GM23338 (cell line): ENCODE measurements around the gene PPP1R7. TPM values are rescaled to one million over a fixed set of nuclear protein-coding genes. Genes with fewer than 3 reads are reported as not detected.
A peak's percentile ranks its signal among the peaks of the same experiment; 100 is the strongest.

ENCODE experiments used
- ATAC-seq: fragments of 200-7000 bp; cut with Tn5 transposase; 3 replicates; pipeline ENCODE4 v1.9.1; 2020
- DNase-seq: peaks from one replicate; pipeline ENCODE4 v3.0.0-alpha.2; 2015; ENCODE audit warnings: low spot score
- H2AFZ ChIP-seq: fragments of 200-600 bp; sonication (generic); 2 replicates; pipeline ENCODE4 v1.8.0; 2016; ENCODE audit warnings: antibody characterized with exemption, mild to moderate bottlenecking, moderate library complexity
- H3F3A ChIP-seq: fragments of 200-600 bp; sonication (generic); replicated peaks from 2 replicates; pipeline ENCODE4 v1.8.0; 2017; ENCODE audit warnings: antibody characterized with exemption, mixed run types, low read depth
- H3K27ac ChIP-seq: fragments of 200-600 bp; sonication (generic); 2 replicates; pipeline ENCODE4 v1.6.1; 2016; ENCODE audit warnings: low read depth
- H3K27me3 ChIP-seq: fragments of 200-600 bp; sonication (generic); 2 replicates; pipeline ENCODE4 v1.8.0; 2016; ENCODE audit warnings: mild to moderate bottlenecking, mixed run types, moderate library complexity; ENCODE audit not compliant: insufficient read depth
- H3K36me3 ChIP-seq: fragments of 200-600 bp; sonication (generic); 2 replicates; pipeline ENCODE4 v1.8.0; 2016; ENCODE audit warnings: mild to moderate bottlenecking; ENCODE audit not compliant: insufficient read depth
- H3K4me1 ChIP-seq: fragments of 200-600 bp; sonication (generic); 2 replicates; pipeline ENCODE4 v1.8.0; 2016; ENCODE audit warnings: mild to moderate bottlenecking, moderate library complexity; ENCODE audit not compliant: insufficient read depth
- H3K4me2 ChIP-seq: fragments of 200-600 bp; sonication (generic); 2 replicates; pipeline ENCODE4 v1.7.1; 2017; ENCODE audit warnings: mixed run types
- H3K4me3 ChIP-seq: fragments of 200-600 bp; sonication (generic); 2 replicates; pipeline ENCODE4 v1.6.1; 2016; ENCODE audit warnings: mixed run types
- H3K79me2 ChIP-seq: fragments of 200-600 bp; sonication (generic); replicated peaks from 2 replicates; pipeline ENCODE4 v1.8.0; 2017; ENCODE audit warnings: mild to moderate bottlenecking; ENCODE audit not compliant: insufficient read depth
- H3K9me2 ChIP-seq: fragments of 200-600 bp; sonication (generic); 2 replicates; pipeline ENCODE4 v1.8.0; 2017; ENCODE audit not compliant: insufficient read depth
- H4K20me1 ChIP-seq: fragments of 200-600 bp; sonication (generic); replicated peaks from 2 replicates; pipeline ENCODE4 v1.8.0; 2017; ENCODE audit warnings: mild to moderate bottlenecking; ENCODE audit not compliant: insufficient read depth
- H3K27ac Mint-ChIP-seq: 2 replicates; pipeline ENCODE4 v1.8.0; 2020; ENCODE audit warnings: inconsistent platforms, mild to moderate bottlenecking, moderate library complexity, mixed read lengths
- H3K27me3 Mint-ChIP-seq: 3 replicates; pipeline ENCODE4 v1.8.0; 2022; ENCODE audit warnings: low read depth, mild to moderate bottlenecking, moderate library complexity, mixed read lengths, inconsistent platforms; ENCODE audit not compliant: insufficient read depth, poor library complexity
- H3K36me3 Mint-ChIP-seq: 3 replicates; pipeline ENCODE4 v1.8.0; 2021; ENCODE audit warnings: low read depth, mild to moderate bottlenecking, inconsistent platforms, moderate library complexity, mixed read lengths
- H3K4me1 Mint-ChIP-seq: 3 replicates; pipeline ENCODE4 v1.8.0; 2020; ENCODE audit warnings: mild to moderate bottlenecking, inconsistent platforms, mixed read lengths
- H3K4me3 Mint-ChIP-seq: 3 replicates; pipeline ENCODE4 v1.8.0; 2021; ENCODE audit warnings: moderate library complexity, mild to moderate bottlenecking, inconsistent platforms, mixed read lengths
- H3K9me3 Mint-ChIP-seq: 3 replicates; pipeline ENCODE4 v1.8.0; 2020; ENCODE audit warnings: moderate library complexity, mild to moderate bottlenecking, inconsistent platforms, mixed read lengths
- CREB1 ChIP-seq: fragments of 250-450 bp; sonication (Bioruptor Pico); IDR thresholded peaks from 2 replicates; pipeline ENCODE4 v1.5.0; 2020; ENCODE audit warnings: low read depth, mild to moderate bottlenecking, moderate library complexity
- EZH2 ChIP-seq: fragments of 200-600 bp; sonication (generic); IDR thresholded peaks from one replicate; pipeline ENCODE4 v1.8.0; 2017; ENCODE audit warnings: antibody characterized with exemption, mild to moderate bottlenecking, low read depth; ENCODE audit not compliant: unreplicated experiment
- EZH2phosphoT487 ChIP-seq: fragments of 200-600 bp; sonication (generic); IDR thresholded peaks from one replicate; pipeline ENCODE4 v1.8.1; 2018; ENCODE audit warnings: antibody characterized with exemption; ENCODE audit not compliant: unreplicated experiment
- JUNB ChIP-seq: IDR thresholded peaks from one replicate; pipeline ENCODE4 v1.6.1; 2016; ENCODE audit warnings: antibody characterized with exemption; ENCODE audit not compliant: unreplicated experiment
- NANOG ChIP-seq: IDR thresholded peaks from 2 replicates; pipeline ENCODE4 v1.6.1; 2016; ENCODE audit warnings: antibody characterized with exemption, borderline replicate concordance
- POLR2AphosphoS5 ChIP-seq: IDR thresholded peaks from 2 replicates; pipeline ENCODE4 v1.6.1; 2016; ENCODE audit warnings: antibody characterized with exemption, low read depth
- STAT1 ChIP-seq: IDR thresholded peaks from one replicate; pipeline ENCODE4 v1.6.1; 2016; ENCODE audit warnings: antibody characterized with exemption; ENCODE audit not compliant: unreplicated experiment
- ZNF114 ChIP-seq: fragments of 250-450 bp; sonication (Bioruptor Pico); IDR thresholded peaks from 2 replicates; pipeline ENCODE4 v1.5.0; 2020; ENCODE audit warnings: mild to moderate bottlenecking, moderate library complexity
- ZNF331 ChIP-seq: fragments of 250-450 bp; sonication (Bioruptor Pico); IDR thresholded peaks from 2 replicates; pipeline ENCODE4 v1.5.0; 2020; ENCODE audit warnings: low read depth, mild to moderate bottlenecking, moderate library complexity
- polyA plus RNA-seq: library from polyadenylated mRNA; unstranded; fragments of >200 nt; fragmentation: Nextera tagmentation; extraction: Ambion mirVana; gene quantifications from 2 replicates; pipeline ENCODE4 v1.2.1, GENCODE V29; 2016
- total RNA-seq: library from RNA; depleted of rRNA; stranded (reverse); fragments of >200 nt; shearing (Covaris generic); gene quantifications from 2 replicates; pipeline ENCODE4 v1.2.3, GENCODE V29; 2014
- TF ChIP-seq, protein P1 (sequence below): IDR thresholded peaks from one replicate; pipeline ENCODE4 v1.6.1; 2018; ENCODE audit warnings: antibody characterized with exemption; ENCODE audit not compliant: unreplicated experiment
- TF ChIP-seq, protein P2 (sequence below): IDR thresholded peaks from 2 replicates; pipeline ENCODE4 v1.6.1; 2016; ENCODE audit warnings: antibody characterized with exemption
- TF ChIP-seq, protein P3 (sequence below), 2 experiments: fragments of 200-600 bp in 1 of 2; sonication (generic) in 1 of 2; conservative IDR thresholded peaks; 2 replicates each; pipeline versions ENCODE4 v1.5.1 to v1.6.1; 2016 to 2017; ENCODE audit warnings: antibody characterized with exemption in 2 of 2, low read depth in 2 of 2, mild to moderate bottlenecking in 2 of 2, moderate library complexity in 1 of 2

Gene PPP1R7
- total and polyA plus RNA-seq, 2 experiments from 2014 or later = 48.2 to 94.3 TPM

DNA sequence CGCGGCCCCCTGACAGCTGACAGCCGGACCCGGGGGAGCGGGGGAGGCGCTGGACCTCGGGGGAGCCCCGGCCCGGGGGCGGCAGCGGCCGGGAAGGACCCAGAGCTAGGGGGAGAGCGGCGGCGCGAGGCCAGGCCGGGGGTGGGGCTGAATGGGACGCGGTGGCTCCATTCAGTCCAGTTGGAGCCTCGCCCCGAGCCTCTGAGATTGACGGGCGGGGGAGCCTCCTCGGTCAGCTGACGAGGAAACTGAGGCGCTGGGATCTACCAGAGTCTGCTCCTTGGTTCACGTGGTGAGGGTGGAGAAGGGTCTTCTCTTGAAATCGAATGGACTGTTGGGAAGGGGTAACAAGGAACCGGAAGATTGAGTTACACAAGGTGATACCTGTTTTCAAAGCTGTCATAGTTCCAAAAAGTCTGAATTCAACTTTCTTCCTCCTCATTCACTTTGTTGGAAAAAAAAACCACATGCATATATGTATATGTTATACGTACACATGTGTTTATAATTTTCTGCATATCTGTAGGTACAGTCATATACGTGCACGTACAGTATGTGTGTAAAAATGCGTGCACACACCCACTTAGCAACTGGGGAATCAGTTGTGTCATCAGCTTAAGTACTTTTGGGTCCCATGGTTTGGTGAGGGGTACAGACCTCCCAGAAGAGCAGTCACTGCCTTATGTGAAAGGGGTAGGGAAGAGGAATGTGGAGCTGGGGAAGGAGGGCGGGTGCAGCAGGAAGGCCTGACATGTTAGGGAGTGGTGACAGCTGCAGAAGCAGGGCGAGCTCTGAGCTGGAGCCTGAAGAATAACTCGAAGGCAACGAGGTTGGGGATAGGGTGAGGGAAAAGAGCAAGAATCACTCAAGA lies 628 bp downstream of the PPP1R7 start:
- H2AFZ ChIP-seq = peak overlapping the region; percentile 72
- H3K4me3 Mint-ChIP-seq = peak overlapping the region; percentile 94
- peak overlapping the region; percentile 90 for H3K4me2 ChIP-seq

DNA sequence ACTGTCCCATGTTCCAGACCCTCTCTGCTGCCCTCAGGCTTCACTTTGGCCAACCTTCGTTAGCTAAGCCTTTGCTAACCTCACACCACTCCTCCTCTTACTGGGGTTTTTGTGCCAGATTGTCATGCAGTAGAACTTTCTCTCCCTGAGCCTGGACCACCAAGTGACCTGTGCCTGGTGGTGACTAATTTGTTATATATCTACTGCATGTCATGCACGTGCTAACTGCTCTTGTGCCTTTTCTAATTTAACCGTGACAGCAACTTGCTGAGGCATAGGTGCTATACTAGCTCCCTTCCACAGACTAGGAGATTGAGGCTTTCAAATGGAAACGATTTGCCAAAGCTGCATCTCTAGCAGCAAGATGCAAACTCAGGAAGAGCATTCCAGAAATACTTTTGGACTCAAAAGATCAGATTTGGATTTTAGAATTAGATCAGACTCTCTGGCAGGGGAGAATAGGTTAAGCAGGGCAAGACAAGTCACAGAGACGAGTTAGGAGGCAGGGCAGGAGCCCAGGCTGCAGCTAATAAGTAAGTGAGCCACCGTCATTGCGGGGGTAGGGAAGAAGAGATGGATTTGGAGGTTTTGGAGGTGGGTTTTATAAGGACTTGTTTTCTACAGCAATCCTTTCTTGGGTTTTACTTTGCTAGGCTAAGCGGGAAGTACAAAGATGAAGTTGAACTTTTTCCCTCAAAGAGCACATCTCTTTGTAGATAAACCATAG lies 1.8 kb downstream of the PPP1R7 start:
- peak overlapping the region; percentile 27; the same call in 1 of the 2 replicates for H3K4me3 ChIP-seq
- DNase-seq (peak; percentile 40), ATAC-seq (no peak)
- Mint-ChIP-seq H3K36me3 (peaks cover 11% of the 10 kb centered on the region), H3K4me1 (peaks cover 33% of the 10 kb centered on the region), H3K27ac (no peak overlapping the region; the same call in 1 of the 2 replicates), H3K9me3 (no peaks in the 10 kb centered on the region; the same call in 2 of the 3 replicates), H3K27me3 (peaks cover 11% of the 10 kb centered on the region), H3K4me3 (peak overlapping the region; percentile 94)
- peaks cover 16% of the 10 kb centered on the region for H4K20me1 ChIP-seq
- no peak overlapping the region for H2AFZ ChIP-seq
- no peaks in the 10 kb centered on the region for H3K9me2 ChIP-seq
- no peaks in the 10 kb centered on the region for H3K27me3 ChIP-seq
- H3F3A ChIP-seq = 0 out of 2 replicates have a peak, but pooled peaks cover 6% of the 10 kb centered on the region
- no peaks in the 10 kb centered on the region for H3K36me3 ChIP-seq
- H3K79me2 ChIP-seq = peaks cover 38% of the 10 kb centered on the region
- H3K4me1 ChIP-seq = peaks cover 26% of the 10 kb centered on the region
- no peak overlapping the region for H3K27ac ChIP-seq
- peak overlapping the region; percentile 90 for H3K4me2 ChIP-seq
- TF ChIP-seq CREB1 (CRISPR knock-in tag) = no peak
- no peak for TF ChIP-seq EZH2
- TF ChIP-seq EZH2phosphoT487 = no peak
- TF ChIP-seq POLR2AphosphoS5 = no peak
- TF ChIP-seq, protein P1, sequence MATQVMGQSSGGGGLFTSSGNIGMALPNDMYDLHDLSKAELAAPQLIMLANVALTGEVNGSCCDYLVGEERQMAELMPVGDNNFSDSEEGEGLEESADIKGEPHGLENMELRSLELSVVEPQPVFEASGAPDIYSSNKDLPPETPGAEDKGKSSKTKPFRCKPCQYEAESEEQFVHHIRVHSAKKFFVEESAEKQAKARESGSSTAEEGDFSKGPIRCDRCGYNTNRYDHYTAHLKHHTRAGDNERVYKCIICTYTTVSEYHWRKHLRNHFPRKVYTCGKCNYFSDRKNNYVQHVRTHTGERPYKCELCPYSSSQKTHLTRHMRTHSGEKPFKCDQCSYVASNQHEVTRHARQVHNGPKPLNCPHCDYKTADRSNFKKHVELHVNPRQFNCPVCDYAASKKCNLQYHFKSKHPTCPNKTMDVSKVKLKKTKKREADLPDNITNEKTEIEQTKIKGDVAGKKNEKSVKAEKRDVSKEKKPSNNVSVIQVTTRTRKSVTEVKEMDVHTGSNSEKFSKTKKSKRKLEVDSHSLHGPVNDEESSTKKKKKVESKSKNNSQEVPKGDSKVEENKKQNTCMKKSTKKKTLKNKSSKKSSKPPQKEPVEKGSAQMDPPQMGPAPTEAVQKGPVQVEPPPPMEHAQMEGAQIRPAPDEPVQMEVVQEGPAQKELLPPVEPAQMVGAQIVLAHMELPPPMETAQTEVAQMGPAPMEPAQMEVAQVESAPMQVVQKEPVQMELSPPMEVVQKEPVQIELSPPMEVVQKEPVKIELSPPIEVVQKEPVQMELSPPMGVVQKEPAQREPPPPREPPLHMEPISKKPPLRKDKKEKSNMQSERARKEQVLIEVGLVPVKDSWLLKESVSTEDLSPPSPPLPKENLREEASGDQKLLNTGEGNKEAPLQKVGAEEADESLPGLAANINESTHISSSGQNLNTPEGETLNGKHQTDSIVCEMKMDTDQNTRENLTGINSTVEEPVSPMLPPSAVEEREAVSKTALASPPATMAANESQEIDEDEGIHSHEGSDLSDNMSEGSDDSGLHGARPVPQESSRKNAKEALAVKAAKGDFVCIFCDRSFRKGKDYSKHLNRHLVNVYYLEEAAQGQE = no peak
- TF ChIP-seq, protein P2, sequence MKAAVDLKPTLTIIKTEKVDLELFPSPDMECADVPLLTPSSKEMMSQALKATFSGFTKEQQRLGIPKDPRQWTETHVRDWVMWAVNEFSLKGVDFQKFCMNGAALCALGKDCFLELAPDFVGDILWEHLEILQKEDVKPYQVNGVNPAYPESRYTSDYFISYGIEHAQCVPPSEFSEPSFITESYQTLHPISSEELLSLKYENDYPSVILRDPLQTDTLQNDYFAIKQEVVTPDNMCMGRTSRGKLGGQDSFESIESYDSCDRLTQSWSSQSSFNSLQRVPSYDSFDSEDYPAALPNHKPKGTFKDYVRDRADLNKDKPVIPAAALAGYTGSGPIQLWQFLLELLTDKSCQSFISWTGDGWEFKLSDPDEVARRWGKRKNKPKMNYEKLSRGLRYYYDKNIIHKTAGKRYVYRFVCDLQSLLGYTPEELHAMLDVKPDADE = no peak
- TF ChIP-seq, protein P3, sequence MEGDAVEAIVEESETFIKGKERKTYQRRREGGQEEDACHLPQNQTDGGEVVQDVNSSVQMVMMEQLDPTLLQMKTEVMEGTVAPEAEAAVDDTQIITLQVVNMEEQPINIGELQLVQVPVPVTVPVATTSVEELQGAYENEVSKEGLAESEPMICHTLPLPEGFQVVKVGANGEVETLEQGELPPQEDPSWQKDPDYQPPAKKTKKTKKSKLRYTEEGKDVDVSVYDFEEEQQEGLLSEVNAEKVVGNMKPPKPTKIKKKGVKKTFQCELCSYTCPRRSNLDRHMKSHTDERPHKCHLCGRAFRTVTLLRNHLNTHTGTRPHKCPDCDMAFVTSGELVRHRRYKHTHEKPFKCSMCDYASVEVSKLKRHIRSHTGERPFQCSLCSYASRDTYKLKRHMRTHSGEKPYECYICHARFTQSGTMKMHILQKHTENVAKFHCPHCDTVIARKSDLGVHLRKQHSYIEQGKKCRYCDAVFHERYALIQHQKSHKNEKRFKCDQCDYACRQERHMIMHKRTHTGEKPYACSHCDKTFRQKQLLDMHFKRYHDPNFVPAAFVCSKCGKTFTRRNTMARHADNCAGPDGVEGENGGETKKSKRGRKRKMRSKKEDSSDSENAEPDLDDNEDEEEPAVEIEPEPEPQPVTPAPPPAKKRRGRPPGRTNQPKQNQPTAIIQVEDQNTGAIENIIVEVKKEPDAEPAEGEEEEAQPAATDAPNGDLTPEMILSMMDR (conservative IDR thresholded peaks at IDR 0.05; ENCODE audit: low read depth in 2 of 2) = no peak
- no peak for TF ChIP-seq ZNF331 (CRISPR knock-in tag)
- no peak for TF ChIP-seq JUNB
- no peak for TF ChIP-seq ZNF114
- TF ChIP-seq NANOG = no peak
- no peak for TF ChIP-seq STAT1

More for the DNA sequence above, 628 bp downstream of the PPP1R7 start:
- Histone ChIP-seq H3K4me3 (peak overlapping the region; percentile 81), H3K36me3 (no peaks in the 10 kb centered on the region), H4K20me1 (peaks cover 24% of the 10 kb centered on the region), H3K79me2 (peaks cover 50% of the 10 kb centered on the region), H3K9me2 (no peaks in the 10 kb centered on the region), H3K27ac (no peak overlapping the region), H3K4me1 (peaks cover 26% of the 10 kb centered on the region), H3K27me3 (no peaks in the 10 kb centered on the region), H3F3A (0 out of 2 replicates have a peak, but pooled peaks cover 6% of the 10 kb centered on the region)
- Mint-ChIP-seq H3K27me3 (peaks cover 11% of the 10 kb centered on the region), H3K27ac (peak overlapping the region; percentile 85; the same call in 1 of the 2 replicates), H3K4me1 (peaks cover 27% of the 10 kb centered on the region), H3K36me3 (peaks cover 11% of the 10 kb centered on the region), H3K9me3 (no peaks in the 10 kb centered on the region; the same call in 2 of the 3 replicates)
- ATAC-seq = peak; percentile 13
- TF ChIP-seq CREB1 (CRISPR knock-in tag) (no peak), POLR2AphosphoS5 (no peak)
- DNase-seq = peak; percentile 48
